SKM-1 treated with dmso at 0.1 percent for 144 hours (cell line): ENCODE measurements around the gene SLN.

Source experiments
- DNase-seq: peaks from one replicate; lab custom pipeline; 2025; ENCODE audit not compliant: unreplicated experiment; lab: John Stamatoyannopoulos, UW

The SLN gene

GRCh38 chr11:107719557-107720302 lies 7.9 kb upstream of the SLN start:
- DNase-seq, result no peak

- no peak for DNase-seq
Observed at GRCh38 chr11:107719073-107719472, 7.2 kb upstream of the SLN start.

- no peak for DNase-seq
Observed at GRCh38 chr11:107716884-107717532, 5.2 kb upstream of the SLN start.

GRCh38 chr11:107713009-107713408 lies 1.2 kb upstream of the SLN start:
- no peak for DNase-seq

- DNase-seq, result no peak
Observed at GRCh38 chr11:107710301-107710700, 1.6 kb downstream of the SLN start.

- no peak for DNase-seq
Observed at GRCh38 chr11:107708792-107709191, 3.1 kb downstream of the SLN start.

- no peak for DNase-seq
Observed at GRCh38 chr11:107707807-107708206, 4.0 kb downstream of the SLN start.

GRCh38 chr11:107707215-107707671 lies 4.6 kb downstream of the SLN start:
- DNase-seq, result no peak

- no peak for DNase-seq
Observed at GRCh38 chr11:107706531-107706930, 5.3 kb downstream of the SLN start.

GRCh38 chr11:107705027-107705426 lies 6.8 kb downstream of the SLN start:
- DNase-seq, result no peak

GRCh38 chr11:107704451-107704850 lies 7.4 kb downstream of the SLN start:
- DNase-seq, result no peak

GRCh38 chr11:107702723-107703122 lies 9.1 kb downstream of the SLN start:
- no peak for DNase-seq

GRCh38 chr11:107702109-107702660 lies 9.7 kb downstream of the SLN start:
- no peak for DNase-seq

- no peak for DNase-seq
Observed at GRCh38 chr11:107699371-107700285, 12.2 kb downstream of the SLN start.

GRCh38 chr11:107697291-107697690 lies 14.6 kb downstream of the SLN start:
- DNase-seq, result no peak

- DNase-seq, result no peak
Observed at GRCh38 chr11:107696140-107696539, 15.7 kb downstream of the SLN start.

- DNase-seq, result no peak
Observed at GRCh38 chr11:107695446-107695845, 16.4 kb downstream of the SLN start.

GRCh38 chr11:107691000-107691750 lies 20.7 kb downstream of the SLN start:
- no peak for DNase-seq

- peak; percentile 64 for DNase-seq
Observed at GRCh38 chr11:107689317-107690202, 22.3 kb downstream of the SLN start.
